Memory B cell (primary cell): Measurements from ENCODE around the gene TENT5C.
A peak's percentile ranks its signal among the peaks of the same experiment; 100 is the strongest.

ENCODE experiments used
- ATAC-seq: fragments of 150-1000 bp; cut with Tn5 transposase; 2 replicates; pipeline ENCODE4 v1.10.0; 2021; ENCODE audit warnings: low read depth, mild to moderate bottlenecking, moderate library complexity
- DNase-seq, 2 donors: peaks; one replicate each; pipeline ENCODE4 v3.0.0; 2022; ENCODE audit warnings: low spot score in 2 of 2
- H3K27ac Mint-ChIP-seq: one replicate; pipeline ENCODE4 v1.8.0; 2022; ENCODE audit warnings: mild to moderate bottlenecking, moderate library complexity, mixed read lengths
- H3K27me3 Mint-ChIP-seq: one replicate; pipeline ENCODE4 v1.8.0; 2022; ENCODE audit warnings: mixed read lengths
- H3K36me3 Mint-ChIP-seq: one replicate; pipeline ENCODE4 v1.8.0; 2022; ENCODE audit warnings: mild to moderate bottlenecking, mixed read lengths
- H3K4me1 Mint-ChIP-seq: one replicate; pipeline ENCODE4 v1.8.0; 2022; ENCODE audit warnings: mixed read lengths
- H3K4me3 Mint-ChIP-seq: one replicate; pipeline ENCODE4 v1.8.0; 2022; ENCODE audit warnings: mild to moderate bottlenecking, moderate library complexity, mixed read lengths
- H3K9me3 Mint-ChIP-seq: one replicate; pipeline ENCODE4 v1.8.0; 2022; ENCODE audit warnings: mixed read lengths

TENT5C gene

DNA sequence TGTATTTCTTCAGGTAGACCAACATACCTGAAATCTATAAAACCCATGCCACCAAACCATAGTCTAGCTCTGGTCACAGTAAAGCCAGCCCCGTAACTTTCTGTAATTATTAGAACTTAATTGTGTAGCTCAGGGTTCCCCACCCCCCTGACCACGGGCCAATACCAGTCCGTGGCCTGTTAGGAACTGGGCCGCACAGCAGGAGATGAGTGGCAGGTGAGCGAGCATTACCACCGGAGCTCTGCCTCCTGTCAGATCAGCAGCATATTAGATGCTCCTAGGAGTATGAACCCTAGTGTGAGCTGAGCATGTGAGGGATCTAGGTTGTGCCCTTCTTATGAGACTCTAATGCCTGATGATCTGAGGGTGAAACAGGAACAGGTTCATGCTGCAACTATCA, 14.6 kb downstream of the TENT5C start:
- Mint-ChIP-seq H3K4me1 (peaks cover 59% of the 10 kb centered on the region), H3K27me3 (no peaks in the 10 kb centered on the region), H3K27ac (peak overlapping the region; percentile 14), H3K9me3 (peaks cover 5% of the 10 kb centered on the region), H3K4me3 (no peak overlapping the region), H3K36me3 (peaks cover 44% of the 10 kb centered on the region)
- DNase-seq: no peak
- no peak for ATAC-seq

GRCh38 chr1:117621316-117621715, 15.5 kb downstream of the TENT5C start:
- ATAC-seq: no peak
- H3K36me3 Mint-ChIP-seq: peaks cover 42% of the 10 kb centered on the region
- no peaks in the 10 kb centered on the region for H3K27me3 Mint-ChIP-seq
- no peak overlapping the region for H3K27ac Mint-ChIP-seq
- H3K9me3 Mint-ChIP-seq: peaks cover 5% of the 10 kb centered on the region
- no peak for DNase-seq
- peaks cover 52% of the 10 kb centered on the region for H3K4me1 Mint-ChIP-seq
- no peak overlapping the region for H3K4me3 Mint-ChIP-seq

DNA sequence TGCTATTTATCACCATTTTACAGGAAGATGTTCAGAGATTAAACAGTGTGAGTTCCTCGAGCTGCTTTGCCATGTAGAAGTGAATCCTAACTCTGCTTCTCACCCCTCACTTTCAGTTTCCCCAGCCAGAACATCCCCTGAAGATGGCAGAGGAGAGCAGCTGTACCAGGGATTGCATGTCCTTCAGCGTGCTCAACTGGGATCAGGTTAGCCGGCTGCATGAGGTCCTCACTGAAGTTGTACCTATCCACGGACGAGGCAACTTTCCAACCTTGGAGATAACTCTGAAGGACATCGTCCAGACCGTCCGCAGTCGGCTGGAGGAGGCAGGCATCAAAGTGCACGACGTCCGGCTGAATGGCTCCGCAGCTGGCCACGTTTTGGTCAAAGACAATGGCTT, 16.9 kb downstream of the TENT5C start:
- DNase-seq: no peak
- H3K36me3 Mint-ChIP-seq: peaks cover 38% of the 10 kb centered on the region
- no peaks in the 10 kb centered on the region for H3K27me3 Mint-ChIP-seq
- H3K27ac Mint-ChIP-seq: peak overlapping the region; percentile 78
- H3K4me1 Mint-ChIP-seq: peaks cover 52% of the 10 kb centered on the region
- H3K9me3 Mint-ChIP-seq: peaks cover 5% of the 10 kb centered on the region
- peak; percentile 52 for ATAC-seq
- no peak overlapping the region for H3K4me3 Mint-ChIP-seq

- no peak for ATAC-seq
- DNase-seq: no peak
- no peak overlapping the region for H3K27ac Mint-ChIP-seq
- no peak overlapping the region for H3K4me3 Mint-ChIP-seq
- peaks cover 50% of the 10 kb centered on the region for H3K4me1 Mint-ChIP-seq
- H3K9me3 Mint-ChIP-seq: peaks cover 3% of the 10 kb centered on the region
- peaks cover 36% of the 10 kb centered on the region for H3K36me3 Mint-ChIP-seq
- H3K27me3 Mint-ChIP-seq: no peaks in the 10 kb centered on the region
Observed at GRCh38 chr1:117623141-117623540, 17.3 kb downstream of the TENT5C start.

DNA sequence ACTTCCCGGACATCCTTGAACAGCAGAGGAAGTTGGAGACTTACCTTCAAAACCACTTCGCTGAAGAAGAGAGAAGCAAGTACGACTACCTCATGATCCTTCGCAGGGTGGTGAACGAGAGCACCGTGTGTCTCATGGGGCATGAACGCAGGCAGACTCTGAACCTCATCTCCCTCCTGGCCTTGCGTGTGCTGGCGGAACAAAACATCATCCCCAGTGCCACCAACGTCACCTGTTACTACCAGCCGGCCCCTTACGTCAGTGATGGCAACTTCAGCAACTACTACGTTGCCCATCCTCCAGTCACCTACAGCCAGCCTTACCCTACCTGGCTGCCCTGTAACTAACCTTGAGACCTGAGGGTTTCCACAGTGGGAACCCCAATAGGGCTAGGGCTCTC, 17.9 kb downstream of the TENT5C start:
- Mint-ChIP-seq H3K4me3 (no peak overlapping the region), H3K27me3 (no peaks in the 10 kb centered on the region), H3K36me3 (peaks cover 33% of the 10 kb centered on the region), H3K9me3 (no peaks in the 10 kb centered on the region), H3K4me1 (peaks cover 48% of the 10 kb centered on the region), H3K27ac (no peak overlapping the region)
- no peak for ATAC-seq
- no peak for DNase-seq

DNA sequence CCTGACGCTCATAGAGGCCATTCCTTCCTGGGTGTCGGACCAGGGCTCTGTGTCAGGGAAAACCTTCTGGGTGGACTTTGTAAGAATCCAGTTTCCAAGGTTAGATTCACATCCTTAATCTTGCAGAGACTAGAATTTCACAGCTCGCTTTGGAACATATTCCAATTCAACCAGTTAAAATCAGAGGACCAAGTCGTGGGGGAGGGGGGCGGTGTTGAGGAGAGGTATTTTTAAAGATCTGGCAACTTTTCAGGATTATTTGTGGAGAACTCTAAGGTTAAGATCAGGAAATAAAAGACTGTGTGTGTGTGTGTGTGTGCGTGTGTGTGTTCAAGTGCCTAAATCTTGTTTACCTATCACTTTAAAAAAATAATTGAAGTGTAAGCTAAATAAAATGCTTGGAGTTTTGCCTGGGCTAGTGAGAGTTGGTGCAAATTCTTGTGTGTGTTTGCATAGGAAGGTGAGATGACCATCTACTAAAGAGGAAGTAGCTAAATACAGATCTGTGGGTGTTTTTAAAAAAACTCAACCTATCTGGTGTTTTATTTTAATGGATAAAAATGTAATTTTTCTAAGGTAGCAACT, 21.8 kb downstream of the TENT5C start:
- H3K27me3 Mint-ChIP-seq: no peaks in the 10 kb centered on the region
- H3K4me1 Mint-ChIP-seq: peaks cover 55% of the 10 kb centered on the region
- H3K27ac Mint-ChIP-seq: peak overlapping the region; percentile 66
- DNase-seq (no peak), ATAC-seq (peak; percentile 50)
- peak overlapping the region; percentile 65 for H3K4me3 Mint-ChIP-seq
- H3K36me3 Mint-ChIP-seq: peaks cover 36% of the 10 kb centered on the region
- peaks cover 2% of the 10 kb centered on the region for H3K9me3 Mint-ChIP-seq

DNA sequence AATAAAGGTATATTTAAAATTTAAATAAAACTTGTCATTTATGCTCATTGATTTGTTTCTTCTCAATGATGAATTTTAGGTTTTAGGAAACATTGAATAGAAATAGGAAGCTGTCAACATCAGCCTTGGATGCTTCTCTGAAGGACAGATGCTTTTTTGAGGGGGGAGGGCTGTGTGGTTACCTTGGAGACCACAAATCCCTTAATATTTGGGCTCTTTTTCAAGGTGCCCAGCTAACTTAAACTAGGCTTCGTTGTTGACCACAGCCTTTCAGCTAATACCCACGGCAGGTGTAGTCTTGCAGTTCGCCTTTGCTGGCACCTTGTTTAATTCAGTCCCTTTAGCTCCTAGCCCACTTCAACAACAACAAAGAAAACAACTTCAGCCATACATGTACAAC, 22.5 kb downstream of the TENT5C start:
- Mint-ChIP-seq H3K4me1 (peaks cover 58% of the 10 kb centered on the region), H3K27ac (no peak overlapping the region), H3K36me3 (peaks cover 31% of the 10 kb centered on the region)

DNA sequence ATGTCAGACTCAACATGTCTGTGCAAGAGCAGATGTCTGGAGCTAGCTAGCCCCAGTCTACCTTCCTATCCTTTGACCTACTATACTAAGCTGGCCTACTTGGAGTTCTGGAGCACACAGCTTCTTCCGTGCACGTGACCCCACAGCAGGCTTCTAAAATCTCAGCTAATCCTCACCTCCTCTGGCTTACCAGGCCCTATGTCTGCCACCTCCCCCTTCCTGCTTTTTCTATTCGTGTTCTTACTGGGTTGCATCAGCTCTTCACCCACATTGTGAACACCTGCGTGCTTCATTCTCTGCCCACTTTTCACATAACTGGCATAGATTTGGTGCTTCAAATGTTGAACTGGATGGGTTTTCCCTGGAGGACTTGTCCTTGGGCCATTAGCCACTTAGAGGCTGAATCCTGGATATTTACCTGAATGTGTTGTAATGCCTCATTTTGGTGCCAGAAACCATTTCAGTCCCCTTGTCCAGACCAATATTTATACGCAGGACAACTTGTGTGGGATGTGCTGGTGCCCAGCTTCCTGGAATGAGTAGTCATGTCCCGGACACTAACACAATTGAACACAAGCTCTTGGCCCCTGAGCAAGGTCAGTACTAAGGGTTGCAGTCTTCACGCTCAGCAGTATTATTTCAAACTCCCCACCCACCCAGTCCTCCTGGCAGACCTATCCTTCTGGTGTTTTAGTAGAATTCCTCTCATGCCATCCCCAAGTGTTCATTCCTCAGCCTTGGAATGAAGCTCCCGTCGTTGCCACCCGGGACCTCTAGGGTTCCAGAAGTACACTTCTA, 24.0 kb downstream of the TENT5C start:
- ATAC-seq (no peak), DNase-seq (no peak)
- H3K27ac Mint-ChIP-seq: peak overlapping the region; percentile 64
- H3K36me3 Mint-ChIP-seq: peaks cover 18% of the 10 kb centered on the region
- H3K4me1 Mint-ChIP-seq: peaks cover 62% of the 10 kb centered on the region
- H3K4me3 Mint-ChIP-seq: peak overlapping the region; percentile 25
- peaks cover 2% of the 10 kb centered on the region for H3K9me3 Mint-ChIP-seq
- H3K27me3 Mint-ChIP-seq: no peaks in the 10 kb centered on the region

More for the DNA sequence above, 22.5 kb downstream of the TENT5C start:
- no peak overlapping the region for H3K4me3 Mint-ChIP-seq
- H3K27me3 Mint-ChIP-seq: no peaks in the 10 kb centered on the region
- H3K9me3 Mint-ChIP-seq: peaks cover 2% of the 10 kb centered on the region
- no peak for ATAC-seq
- DNase-seq: no peak

- peaks cover 60% of the 10 kb centered on the region for H3K4me1 Mint-ChIP-seq
- H3K27me3 Mint-ChIP-seq: no peaks in the 10 kb centered on the region
- DNase-seq (no peak), ATAC-seq (no peak)
- peaks cover 13% of the 10 kb centered on the region for H3K36me3 Mint-ChIP-seq
- no peak overlapping the region for H3K4me3 Mint-ChIP-seq
- H3K27ac Mint-ChIP-seq: no peak overlapping the region
- peaks cover 2% of the 10 kb centered on the region for H3K9me3 Mint-ChIP-seq
Observed at GRCh38 chr1:117630423-117630998, 24.7 kb downstream of the TENT5C start.

DNA sequence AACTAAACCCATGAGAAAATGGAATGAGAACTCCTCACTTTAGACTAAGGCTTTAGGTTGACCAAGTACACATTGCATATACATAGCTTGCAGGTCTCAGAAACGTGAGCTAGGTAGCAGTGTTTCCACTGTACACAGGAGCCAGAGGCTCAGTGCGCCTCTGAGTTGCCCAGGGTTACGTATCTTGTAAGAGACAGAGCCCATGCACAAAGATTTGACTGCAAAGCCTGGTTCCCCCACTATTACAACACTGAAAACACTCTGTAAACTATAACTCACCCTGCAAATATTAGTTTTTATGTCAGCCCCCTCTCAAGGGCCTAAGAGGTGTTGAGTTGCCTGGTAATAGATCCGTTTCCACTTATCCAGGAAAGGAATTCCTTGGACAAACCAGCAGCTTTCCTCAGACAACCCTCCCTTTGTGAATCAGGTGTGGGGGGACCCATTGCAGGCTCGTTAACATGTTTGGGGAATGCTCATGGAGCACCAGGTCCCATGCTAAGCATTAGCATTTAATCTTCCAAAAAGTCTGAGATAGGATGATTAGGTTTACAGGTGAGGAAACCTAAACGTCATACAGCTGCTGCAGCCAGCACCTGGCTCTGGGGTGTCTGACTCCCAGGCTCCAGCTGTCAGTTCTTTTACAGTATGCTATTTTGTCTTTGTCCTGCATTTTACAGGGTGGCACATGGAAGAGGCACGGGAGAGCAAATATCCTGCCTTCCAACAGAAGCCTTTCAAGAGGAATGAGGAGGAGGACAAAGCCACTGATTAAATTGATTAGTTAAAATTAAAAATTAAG, 25.7 kb downstream of the TENT5C start:
- Mint-ChIP-seq H3K27ac (no peak overlapping the region), H3K36me3 (peaks cover 13% of the 10 kb centered on the region), H3K27me3 (no peaks in the 10 kb centered on the region), H3K4me3 (no peak overlapping the region), H3K4me1 (peaks cover 65% of the 10 kb centered on the region), H3K9me3 (peaks cover 2% of the 10 kb centered on the region)
- ATAC-seq: no peak
- no peak for DNase-seq

DNA sequence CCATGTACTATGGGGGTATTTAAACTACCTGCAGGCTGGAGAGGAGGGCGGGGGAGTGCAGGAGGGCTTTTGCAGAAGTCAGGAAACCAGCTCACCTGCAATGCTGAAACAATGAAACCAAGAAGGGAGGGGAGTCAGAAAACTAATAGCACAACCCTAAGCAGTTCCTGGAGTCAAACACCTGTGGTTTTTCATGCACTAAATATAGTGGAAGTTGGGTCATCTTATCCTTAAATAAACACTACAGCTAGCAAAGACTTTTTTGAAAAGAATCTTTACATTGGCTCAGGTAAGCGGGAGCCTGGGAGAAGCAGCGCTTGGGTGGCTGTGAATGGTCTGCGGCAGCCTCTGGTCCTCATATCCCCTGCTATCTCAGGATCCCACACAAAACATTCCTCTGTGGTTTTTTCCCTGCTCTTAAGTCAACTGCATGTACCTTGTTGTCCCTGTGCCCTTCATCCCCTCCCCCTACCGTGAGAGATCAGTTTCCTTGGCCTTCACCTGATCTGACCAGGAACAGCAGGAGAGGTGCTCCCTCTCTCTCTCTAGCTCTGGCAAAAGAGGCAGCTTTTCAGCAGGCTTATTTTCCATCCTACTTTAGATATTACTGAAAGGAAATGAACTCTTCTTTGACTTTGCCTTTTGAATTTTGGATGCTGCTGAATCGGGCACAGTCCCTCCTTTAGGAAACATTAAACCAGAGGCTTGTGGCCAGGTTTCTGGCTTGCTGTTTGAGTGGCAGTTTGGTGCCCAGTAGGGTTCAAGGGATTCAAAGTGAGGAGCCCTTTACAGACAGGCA, 26.6 kb downstream of the TENT5C start:
- H3K27me3 Mint-ChIP-seq: no peaks in the 10 kb centered on the region
- H3K9me3 Mint-ChIP-seq: peaks cover 2% of the 10 kb centered on the region
- peak; percentile 42 for ATAC-seq
- H3K4me1 Mint-ChIP-seq: peaks cover 64% of the 10 kb centered on the region
- H3K4me3 Mint-ChIP-seq: peak overlapping the region; percentile 30
- H3K36me3 Mint-ChIP-seq: peaks cover 13% of the 10 kb centered on the region
- H3K27ac Mint-ChIP-seq: peak overlapping the region; percentile 14
- no peak for DNase-seq

DNA sequence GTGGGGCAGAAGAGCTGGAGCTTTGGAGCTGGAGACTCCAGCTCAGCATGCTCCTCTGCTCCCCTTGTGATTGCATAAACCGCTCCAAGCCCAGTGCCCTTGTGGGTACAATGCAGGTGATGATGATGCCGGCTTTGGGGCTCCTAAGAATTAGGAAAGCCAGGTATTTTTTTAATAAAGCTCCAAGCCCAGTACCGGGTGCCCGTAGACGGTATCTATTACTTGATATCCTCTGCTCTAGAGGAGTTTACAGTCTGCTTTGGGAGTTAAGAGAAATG, 27.2 kb downstream of the TENT5C start:
- H3K9me3 Mint-ChIP-seq: peaks cover 2% of the 10 kb centered on the region
- H3K4me1 Mint-ChIP-seq: peaks cover 63% of the 10 kb centered on the region
- DNase-seq: no peak
- H3K4me3 Mint-ChIP-seq: no peak overlapping the region
- no peaks in the 10 kb centered on the region for H3K27me3 Mint-ChIP-seq
- peaks cover 13% of the 10 kb centered on the region for H3K36me3 Mint-ChIP-seq
- H3K27ac Mint-ChIP-seq: peak overlapping the region; percentile 14
- no peak for ATAC-seq

DNA sequence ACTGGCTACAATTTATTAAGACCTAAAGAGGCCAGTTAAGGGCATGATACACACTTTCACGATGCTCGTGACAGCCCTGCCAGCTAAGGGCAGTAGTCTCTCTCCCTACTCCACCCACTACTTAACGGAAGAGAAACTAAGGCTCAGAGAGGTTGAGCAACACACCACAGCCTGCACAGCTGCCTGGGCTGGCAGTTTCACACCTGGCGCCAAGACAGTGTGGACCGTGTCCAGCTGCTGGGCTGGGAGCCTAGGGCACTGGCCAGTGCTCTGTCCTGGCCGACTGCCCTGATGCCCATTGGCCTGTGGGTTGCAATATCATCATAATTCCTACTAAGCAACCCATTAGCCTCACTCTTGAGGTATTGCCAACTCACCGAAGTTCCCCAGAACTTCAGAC, 27.6 kb downstream of the TENT5C start:
- H3K4me1 Mint-ChIP-seq: peaks cover 63% of the 10 kb centered on the region
- DNase-seq (no peak), ATAC-seq (no peak)
- peaks cover 2% of the 10 kb centered on the region for H3K9me3 Mint-ChIP-seq
- no peaks in the 10 kb centered on the region for H3K27me3 Mint-ChIP-seq
- no peak overlapping the region for H3K4me3 Mint-ChIP-seq
- H3K36me3 Mint-ChIP-seq: peaks cover 13% of the 10 kb centered on the region
- H3K27ac Mint-ChIP-seq: no peak overlapping the region
